Transverse colon (tissue), 4 donors: ENCODE measurements around the gene ARPP19.

Experiments
- POLR2AphosphoS5 ChIP-seq, 3 donors: sonication (generic); formaldehyde crosslinking; IDR thresholded peaks; one replicate each; pipeline ENCODE4 v1.6.1; 2016; ENCODE audit warnings: antibody characterized with exemption in 3 of 3
- TF ChIP-seq, protein P1 (sequence below), 5 experiments: fragments of 200-600 bp in 3 of 5; fragments of 450-650 bp in 2 of 5; sonication (generic) in 3 of 5; IDR thresholded peaks; 1 replicate in 2 of 5; 2 replicates in 3 of 5; pipeline ENCODE4 v1.5.1; 2016 to 2017; ENCODE audit warnings: antibody characterized with exemption in 5 of 5, inconsistent platforms in 3 of 5, mild to moderate bottlenecking in 2 of 5, moderate library complexity in 1 of 5

DNA sequence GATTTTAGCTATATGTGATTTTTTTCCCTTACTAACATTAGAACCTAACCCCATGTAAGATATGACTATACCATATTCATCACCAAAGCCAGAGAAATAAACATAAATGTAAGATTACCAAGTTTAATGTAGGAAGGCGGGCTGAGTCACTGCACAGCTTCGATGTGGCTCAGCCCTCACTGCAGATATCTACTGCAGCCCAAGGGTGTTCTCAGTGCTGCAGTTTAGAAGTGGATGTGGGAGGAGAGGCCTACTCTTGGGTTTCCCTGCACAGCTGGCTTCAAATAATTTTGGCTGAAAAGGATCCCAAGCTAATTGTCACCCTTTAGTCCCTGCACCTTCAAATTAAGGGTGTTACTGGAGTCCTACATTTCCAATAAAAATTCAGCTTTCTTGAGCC, 9.3 kb downstream of the ARPP19 start:
- TF ChIP-seq, protein P1, sequence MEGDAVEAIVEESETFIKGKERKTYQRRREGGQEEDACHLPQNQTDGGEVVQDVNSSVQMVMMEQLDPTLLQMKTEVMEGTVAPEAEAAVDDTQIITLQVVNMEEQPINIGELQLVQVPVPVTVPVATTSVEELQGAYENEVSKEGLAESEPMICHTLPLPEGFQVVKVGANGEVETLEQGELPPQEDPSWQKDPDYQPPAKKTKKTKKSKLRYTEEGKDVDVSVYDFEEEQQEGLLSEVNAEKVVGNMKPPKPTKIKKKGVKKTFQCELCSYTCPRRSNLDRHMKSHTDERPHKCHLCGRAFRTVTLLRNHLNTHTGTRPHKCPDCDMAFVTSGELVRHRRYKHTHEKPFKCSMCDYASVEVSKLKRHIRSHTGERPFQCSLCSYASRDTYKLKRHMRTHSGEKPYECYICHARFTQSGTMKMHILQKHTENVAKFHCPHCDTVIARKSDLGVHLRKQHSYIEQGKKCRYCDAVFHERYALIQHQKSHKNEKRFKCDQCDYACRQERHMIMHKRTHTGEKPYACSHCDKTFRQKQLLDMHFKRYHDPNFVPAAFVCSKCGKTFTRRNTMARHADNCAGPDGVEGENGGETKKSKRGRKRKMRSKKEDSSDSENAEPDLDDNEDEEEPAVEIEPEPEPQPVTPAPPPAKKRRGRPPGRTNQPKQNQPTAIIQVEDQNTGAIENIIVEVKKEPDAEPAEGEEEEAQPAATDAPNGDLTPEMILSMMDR (IDR thresholded peaks at IDR 0.05) = no peak
- no peak for TF ChIP-seq POLR2AphosphoS5 (IDR thresholded peaks at IDR 0.05)
